Measurements from ENCODE around the gene GORAB. TPM values are rescaled to one million over a fixed set of nuclear protein-coding genes. Genes with fewer than 3 reads are reported as not detected.

Gene GORAB
- polyA plus RNA-seq, 1 experiment, result 7.6 TPM

DNA sequence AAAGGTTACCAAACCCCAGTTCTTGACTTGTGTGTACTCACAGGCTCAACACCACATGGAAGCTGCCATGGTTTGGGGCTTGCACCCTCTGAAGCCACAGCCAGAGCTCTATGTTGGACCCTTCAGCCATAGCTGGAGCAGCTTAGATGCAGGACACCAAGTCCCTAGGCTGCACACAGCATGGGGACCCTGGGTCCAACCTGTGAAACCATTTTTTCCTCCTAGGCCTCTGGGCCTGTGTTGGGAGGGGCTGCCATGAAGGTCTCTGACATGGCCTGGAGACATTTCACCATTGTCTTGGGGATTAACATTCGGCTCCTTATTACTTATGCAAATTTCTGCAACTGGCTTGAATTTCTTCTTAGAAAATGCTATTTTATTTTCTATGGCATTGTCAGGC is 69.9 kb downstream of the GORAB start:
- ChIA-PET POLR2A (no interaction called here), CTCF (interaction anchor here (0.6 kb wide), 1 partner anchor 540 kb away, joined by 3 read pairs; no protein-coding TSS in a partner anchor)
- no peaks in the 10 kb centered on the region for H3K36me3 ChIP-seq (ENCODE audit: control insufficient read depth, insufficient read depth, low read length)
- TF ChIP-seq, protein P1, sequence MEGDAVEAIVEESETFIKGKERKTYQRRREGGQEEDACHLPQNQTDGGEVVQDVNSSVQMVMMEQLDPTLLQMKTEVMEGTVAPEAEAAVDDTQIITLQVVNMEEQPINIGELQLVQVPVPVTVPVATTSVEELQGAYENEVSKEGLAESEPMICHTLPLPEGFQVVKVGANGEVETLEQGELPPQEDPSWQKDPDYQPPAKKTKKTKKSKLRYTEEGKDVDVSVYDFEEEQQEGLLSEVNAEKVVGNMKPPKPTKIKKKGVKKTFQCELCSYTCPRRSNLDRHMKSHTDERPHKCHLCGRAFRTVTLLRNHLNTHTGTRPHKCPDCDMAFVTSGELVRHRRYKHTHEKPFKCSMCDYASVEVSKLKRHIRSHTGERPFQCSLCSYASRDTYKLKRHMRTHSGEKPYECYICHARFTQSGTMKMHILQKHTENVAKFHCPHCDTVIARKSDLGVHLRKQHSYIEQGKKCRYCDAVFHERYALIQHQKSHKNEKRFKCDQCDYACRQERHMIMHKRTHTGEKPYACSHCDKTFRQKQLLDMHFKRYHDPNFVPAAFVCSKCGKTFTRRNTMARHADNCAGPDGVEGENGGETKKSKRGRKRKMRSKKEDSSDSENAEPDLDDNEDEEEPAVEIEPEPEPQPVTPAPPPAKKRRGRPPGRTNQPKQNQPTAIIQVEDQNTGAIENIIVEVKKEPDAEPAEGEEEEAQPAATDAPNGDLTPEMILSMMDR (IDR thresholded peaks at IDR 0.05; ENCODE audit: insufficient read depth, low read depth, low read length), result no peak
- H3K4me3 ChIP-seq (ENCODE audit: low read depth, low read length), result no peak overlapping the region
- H3K27me3 ChIP-seq (ENCODE audit: control insufficient read depth, insufficient read depth, low read length), result no peaks in the 10 kb centered on the region
- DNase-seq (ENCODE audit: low read depth), result no peak

Other genes with a start within 250 kb of the GORAB start
- gene PRRX1, start 132.0 kb downstream of the GORAB start, polyA plus RNA-seq (2011; rRNA removed), result 152 and 154 TPM in 2 replicates

All from BJ (cell line).